Right kidney (tissue), 1 donor: Measurements from ENCODE around the gene MYO1E.
"Not testable (repeated sequence)": the region's sequence is repeated elsewhere in the genome, so short reads cannot be mapped to it uniquely, and the experiment has no call there.

Experiments used
- DNase-seq: peaks from one replicate; pipeline ENCODE4 v3.0.0-alpha.2; 2016

The MYO1E gene

GRCh38 chr15:59127255-59127654, 245.4 kb downstream of the MYO1E start:
- DNase-seq, result not testable (repeated sequence)

- not testable (repeated sequence) for DNase-seq
These were observed 247.0 kb downstream of the MYO1E start for GRCh38 chr15:59125683-59126082.

- DNase-seq, result no peak
These were observed 248.4 kb downstream of the MYO1E start for GRCh38 chr15:59124261-59124660.

- DNase-seq, result no peak
These were observed 251.7 kb downstream of the MYO1E start for GRCh38 chr15:59120937-59121336.

GRCh38 chr15:59119625-59120024, 253.0 kb downstream of the MYO1E start:
- DNase-seq, result no peak

GRCh38 chr15:59116771-59117170, 255.9 kb downstream of the MYO1E start:
- no peak for DNase-seq

GRCh38 chr15:59116141-59116540, 256.5 kb downstream of the MYO1E start:
- DNase-seq, result no peak

- no peak for DNase-seq
These were observed 257.6 kb downstream of the MYO1E start for GRCh38 chr15:59115047-59115446.

GRCh38 chr15:59111251-59111650, 261.4 kb downstream of the MYO1E start:
- DNase-seq, result no peak

- DNase-seq, result no peak
These were observed 266.8 kb downstream of the MYO1E start for GRCh38 chr15:59105854-59106253.

GRCh38 chr15:59104912-59105732, 267.5 kb downstream of the MYO1E start, which contains the start of gene CCNB2:
Gene CCNB2 (plus strand): TSS chr15:59105146. CDS start chr15:59105269, 123 bp downstream.
- DNase-seq, result peak; percentile 81

GRCh38 chr15:59104602-59104911, 268.1 kb downstream of the MYO1E start:
- no peak for DNase-seq

GRCh38 chr15:59099162-59099685, 273.4 kb downstream of the MYO1E start:
- DNase-seq, result no peak

- no peak for DNase-seq
These were observed 276.2 kb downstream of the MYO1E start for GRCh38 chr15:59096429-59096828.

- DNase-seq, result no peak
These were observed 278.6 kb downstream of the MYO1E start for GRCh38 chr15:59094077-59094476.

- no peak for DNase-seq
These were observed 284.9 kb downstream of the MYO1E start for GRCh38 chr15:59087731-59088130.
